WTC11 (cell line): ENCODE measurements around the gene NLRX1.

Source experiments
- CREB1 ChIP-seq: sonication (generic); formaldehyde crosslinking; IDR thresholded peaks from 2 replicates; pipeline ENCODE4 v1.8.0; 2023; ENCODE audit warnings: mild to moderate bottlenecking, missing genetic modification reagents
- ETV6 ChIP-seq: sonication (generic); formaldehyde crosslinking; IDR thresholded peaks from 2 replicates; pipeline ENCODE4 v1.8.1; 2022; ENCODE audit warnings: mild to moderate bottlenecking, missing genetic modification reagents
- FOXJ3 ChIP-seq: sonication (generic); formaldehyde crosslinking; IDR thresholded peaks from 2 replicates; pipeline ENCODE4 v1.9.0; 2021; ENCODE audit warnings: missing genetic modification reagents, mild to moderate bottlenecking, borderline replicate concordance
- GABPB1 ChIP-seq: sonication (generic); formaldehyde crosslinking; IDR thresholded peaks from 2 replicates; pipeline ENCODE4 v1.8.1; 2023; ENCODE audit warnings: mild to moderate bottlenecking, missing genetic modification reagents
- HMGA2 ChIP-seq: fragments of 250-450 bp; sonication (Bioruptor Pico); IDR thresholded peaks from 2 replicates; pipeline ENCODE4 v1.4.0; 2021; ENCODE audit warnings: mild to moderate bottlenecking, moderate library complexity
- IRF2 ChIP-seq: sonication (generic); formaldehyde crosslinking; IDR thresholded peaks from 2 replicates; pipeline ENCODE4 v1.8.0; 2022; ENCODE audit warnings: low read depth, missing genetic modification reagents, borderline replicate concordance
- STAT6 ChIP-seq: sonication (generic); formaldehyde crosslinking; conservative IDR thresholded peaks from 2 replicates; pipeline ENCODE4 v1.8.1; 2023; ENCODE audit warnings: mild to moderate bottlenecking, low read depth, missing genetic modification reagents, moderate library complexity
- TP53 ChIP-seq: sonication (generic); formaldehyde crosslinking; IDR thresholded peaks from 2 replicates; pipeline ENCODE4 v1.8.1; 2023; ENCODE audit warnings: mild to moderate bottlenecking, missing genetic modification reagents
- USF2 ChIP-seq: sonication (generic); formaldehyde crosslinking; IDR thresholded peaks from 2 replicates; pipeline ENCODE4 v1.8.1; 2023; ENCODE audit warnings: mild to moderate bottlenecking, missing genetic modification reagents, moderate library complexity
- TF ChIP-seq, protein P1 (sequence below): fragments of 200-600 bp; IDR thresholded peaks from 2 replicates; pipeline ENCODE4 v1.8.0; 2022; ENCODE audit warnings: antibody characterized with exemption
- TF ChIP-seq, protein P2 (sequence below): sonication (generic); formaldehyde crosslinking; IDR thresholded peaks from 2 replicates; pipeline ENCODE4 v1.8.1; 2023; ENCODE audit warnings: mild to moderate bottlenecking, missing genetic modification reagents, borderline replicate concordance
- TF ChIP-seq, protein P3 (sequence below): sonication (generic); formaldehyde crosslinking; IDR thresholded peaks from 2 replicates; pipeline ENCODE4 v1.8.0; 2023; ENCODE audit warnings: missing genetic modification reagents

DNA sequence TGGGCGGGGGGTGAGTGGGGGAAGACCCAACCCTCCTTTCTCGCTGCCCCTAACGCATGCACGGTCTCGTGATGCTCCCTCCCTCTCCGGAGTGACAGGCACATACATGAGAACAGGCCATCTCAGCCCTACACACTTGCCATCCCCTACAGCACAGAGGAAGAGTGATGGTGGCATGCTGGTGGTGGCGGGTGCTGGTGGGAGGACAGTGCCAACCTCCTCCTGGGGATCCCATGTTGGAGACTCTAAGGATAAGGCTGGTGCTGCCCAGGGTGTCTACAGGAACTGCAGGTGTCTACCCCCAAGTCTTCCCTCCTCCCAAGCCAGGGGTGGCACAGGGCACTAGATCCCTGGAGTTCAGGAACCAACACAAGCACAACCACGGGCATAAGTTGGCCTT, 6.7 kb upstream of the NLRX1 start:
- TF ChIP-seq STAT6 (CRISPR knock-in tag) (no peak), TP53 (CRISPR knock-in tag) (no peak), ETV6 (CRISPR knock-in tag) (no peak), USF2 (no peak), CREB1 (CRISPR knock-in tag) (no peak), HMGA2 (CRISPR knock-in tag) (no peak), GABPB1 (no peak), FOXJ3 (no peak), IRF2 (CRISPR knock-in tag) (no peak)
- TF ChIP-seq, protein P1, sequence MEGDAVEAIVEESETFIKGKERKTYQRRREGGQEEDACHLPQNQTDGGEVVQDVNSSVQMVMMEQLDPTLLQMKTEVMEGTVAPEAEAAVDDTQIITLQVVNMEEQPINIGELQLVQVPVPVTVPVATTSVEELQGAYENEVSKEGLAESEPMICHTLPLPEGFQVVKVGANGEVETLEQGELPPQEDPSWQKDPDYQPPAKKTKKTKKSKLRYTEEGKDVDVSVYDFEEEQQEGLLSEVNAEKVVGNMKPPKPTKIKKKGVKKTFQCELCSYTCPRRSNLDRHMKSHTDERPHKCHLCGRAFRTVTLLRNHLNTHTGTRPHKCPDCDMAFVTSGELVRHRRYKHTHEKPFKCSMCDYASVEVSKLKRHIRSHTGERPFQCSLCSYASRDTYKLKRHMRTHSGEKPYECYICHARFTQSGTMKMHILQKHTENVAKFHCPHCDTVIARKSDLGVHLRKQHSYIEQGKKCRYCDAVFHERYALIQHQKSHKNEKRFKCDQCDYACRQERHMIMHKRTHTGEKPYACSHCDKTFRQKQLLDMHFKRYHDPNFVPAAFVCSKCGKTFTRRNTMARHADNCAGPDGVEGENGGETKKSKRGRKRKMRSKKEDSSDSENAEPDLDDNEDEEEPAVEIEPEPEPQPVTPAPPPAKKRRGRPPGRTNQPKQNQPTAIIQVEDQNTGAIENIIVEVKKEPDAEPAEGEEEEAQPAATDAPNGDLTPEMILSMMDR = no peak
- TF ChIP-seq, protein P2, sequence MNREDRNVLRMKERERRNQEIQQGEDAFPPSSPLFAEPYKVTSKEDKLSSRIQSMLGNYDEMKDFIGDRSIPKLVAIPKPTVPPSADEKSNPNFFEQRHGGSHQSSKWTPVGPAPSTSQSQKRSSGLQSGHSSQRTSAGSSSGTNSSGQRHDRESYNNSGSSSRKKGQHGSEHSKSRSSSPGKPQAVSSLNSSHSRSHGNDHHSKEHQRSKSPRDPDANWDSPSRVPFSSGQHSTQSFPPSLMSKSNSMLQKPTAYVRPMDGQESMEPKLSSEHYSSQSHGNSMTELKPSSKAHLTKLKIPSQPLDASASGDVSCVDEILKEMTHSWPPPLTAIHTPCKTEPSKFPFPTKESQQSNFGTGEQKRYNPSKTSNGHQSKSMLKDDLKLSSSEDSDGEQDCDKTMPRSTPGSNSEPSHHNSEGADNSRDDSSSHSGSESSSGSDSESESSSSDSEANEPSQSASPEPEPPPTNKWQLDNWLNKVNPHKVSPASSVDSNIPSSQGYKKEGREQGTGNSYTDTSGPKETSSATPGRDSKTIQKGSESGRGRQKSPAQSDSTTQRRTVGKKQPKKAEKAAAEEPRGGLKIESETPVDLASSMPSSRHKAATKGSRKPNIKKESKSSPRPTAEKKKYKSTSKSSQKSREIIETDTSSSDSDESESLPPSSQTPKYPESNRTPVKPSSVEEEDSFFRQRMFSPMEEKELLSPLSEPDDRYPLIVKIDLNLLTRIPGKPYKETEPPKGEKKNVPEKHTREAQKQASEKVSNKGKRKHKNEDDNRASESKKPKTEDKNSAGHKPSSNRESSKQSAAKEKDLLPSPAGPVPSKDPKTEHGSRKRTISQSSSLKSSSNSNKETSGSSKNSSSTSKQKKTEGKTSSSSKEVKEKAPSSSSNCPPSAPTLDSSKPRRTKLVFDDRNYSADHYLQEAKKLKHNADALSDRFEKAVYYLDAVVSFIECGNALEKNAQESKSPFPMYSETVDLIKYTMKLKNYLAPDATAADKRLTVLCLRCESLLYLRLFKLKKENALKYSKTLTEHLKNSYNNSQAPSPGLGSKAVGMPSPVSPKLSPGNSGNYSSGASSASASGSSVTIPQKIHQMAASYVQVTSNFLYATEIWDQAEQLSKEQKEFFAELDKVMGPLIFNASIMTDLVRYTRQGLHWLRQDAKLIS (CRISPR knock-in tag) = no peak
- TF ChIP-seq, protein P3, sequence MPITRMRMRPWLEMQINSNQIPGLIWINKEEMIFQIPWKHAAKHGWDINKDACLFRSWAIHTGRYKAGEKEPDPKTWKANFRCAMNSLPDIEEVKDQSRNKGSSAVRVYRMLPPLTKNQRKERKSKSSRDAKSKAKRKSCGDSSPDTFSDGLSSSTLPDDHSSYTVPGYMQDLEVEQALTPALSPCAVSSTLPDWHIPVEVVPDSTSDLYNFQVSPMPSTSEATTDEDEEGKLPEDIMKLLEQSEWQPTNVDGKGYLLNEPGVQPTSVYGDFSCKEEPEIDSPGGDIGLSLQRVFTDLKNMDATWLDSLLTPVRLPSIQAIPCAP (CRISPR knock-in tag) = no peak
